Measurements from ENCODE around the gene NECAB3. TPM values are rescaled to one million over a fixed set of nuclear protein-coding genes. Genes with fewer than 3 reads are reported as not detected.
A peak's percentile ranks its signal among the peaks of the same experiment; 100 is the strongest.

NECAB3 gene
- total and polyA plus RNA-seq, 4 experiments from 2014 or later, result 2.0 to 23.4 (median 12.9) TPM

GRCh38 chr20:33658510-33658909 lies 15.7 kb downstream of the NECAB3 start:
- Histone ChIP-seq H3K4me3 (ENCODE audit: low read length in 2 of 2) (no peak overlapping the region), H3K27me3 (ENCODE audit: insufficient read depth, low read length) (no peaks in the 10 kb centered on the region), H3K36me3 (ENCODE audit: insufficient read depth, low read length) (no peaks in the 10 kb centered on the region), H3K27ac (ENCODE audit: low read depth, low read length) (no peak overlapping the region), H3K9me3 (ENCODE audit: control insufficient read depth in 1 of 2, low read length in 2 of 2) (no peaks in the 10 kb centered on the region), H3K4me1 (ENCODE audit: insufficient read depth, low read length) (peaks cover 11% of the 10 kb centered on the region)
- Mint-ChIP-seq H3K4me3 (no peak overlapping the region), H3K9me3 (no peaks in the 10 kb centered on the region), H3K27ac (no peak overlapping the region), H3K36me3 (no peaks in the 10 kb centered on the region), H3K4me1 (peaks cover 3 to 14% (median 5%) of the 10 kb centered on the region in 4 donors), H3K27me3 (no peaks in the 10 kb centered on the region)
- DNase-seq, result no peak
- intact Hi-C loops (cut with micrococcal nuclease), result no loop called here
- CTCF ChIA-PET (ENCODE audit: partially characterized antibody), result no interaction called here
- POLR2A ChIA-PET (ENCODE audit: partially characterized antibody), result interaction anchor here (1.6 kb wide), 1 partner anchor 62 kb away, joined by 4 read pairs; the partner anchor contains the start of gene PXMP4

DNA sequence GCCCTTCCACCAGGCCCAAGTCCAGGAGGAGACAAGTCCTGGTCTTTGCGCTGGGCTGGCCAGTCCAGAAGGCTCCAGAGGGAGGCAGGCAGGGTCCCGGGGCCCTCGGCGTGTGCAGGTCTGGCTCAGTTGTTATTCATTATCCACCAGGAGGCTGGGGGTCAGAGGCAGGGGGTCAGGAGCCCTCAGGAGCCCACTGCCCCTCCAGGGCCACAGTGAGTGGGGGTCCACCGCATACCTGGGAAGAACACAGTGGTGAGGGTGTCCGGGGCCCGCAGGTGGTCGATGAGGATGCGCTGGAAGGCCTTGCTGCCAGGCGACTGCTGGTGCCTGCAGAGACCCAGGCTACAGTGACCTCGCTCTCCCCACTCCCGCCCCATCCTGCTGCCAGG lies 16.5 kb downstream of the NECAB3 start:
- no peaks in the 10 kb centered on the region for H3K36me3 Mint-ChIP-seq
- POLR2A ChIA-PET (ENCODE audit: partially characterized antibody), result no interaction called here
- Histone ChIP-seq H3K27ac (ENCODE audit: low read depth, low read length) (no peak overlapping the region), H3K36me3 (ENCODE audit: insufficient read depth, low read length) (no peaks in the 10 kb centered on the region), H3K9me3 (ENCODE audit: control insufficient read depth in 1 of 2, low read length in 2 of 2) (no peaks in the 10 kb centered on the region), H3K4me3 (ENCODE audit: low read length in 2 of 2) (no peak overlapping the region), H3K4me1 (ENCODE audit: insufficient read depth, low read length) (peaks cover 5% of the 10 kb centered on the region), H3K27me3 (ENCODE audit: insufficient read depth, low read length) (no peaks in the 10 kb centered on the region)
- H3K4me3 Mint-ChIP-seq, result no peak overlapping the region
- no peaks in the 10 kb centered on the region for H3K9me3 Mint-ChIP-seq
- no peaks in the 10 kb centered on the region for H3K27me3 Mint-ChIP-seq
- intact Hi-C loops (cut with micrococcal nuclease), result no loop called here
- no peak for DNase-seq
- CTCF ChIA-PET (ENCODE audit: partially characterized antibody), result no interaction called here
- H3K4me1 Mint-ChIP-seq, result peaks cover 3 to 14% (median 4%) of the 10 kb centered on the region in 4 donors
- H3K27ac Mint-ChIP-seq, result no peak overlapping the region

DNA sequence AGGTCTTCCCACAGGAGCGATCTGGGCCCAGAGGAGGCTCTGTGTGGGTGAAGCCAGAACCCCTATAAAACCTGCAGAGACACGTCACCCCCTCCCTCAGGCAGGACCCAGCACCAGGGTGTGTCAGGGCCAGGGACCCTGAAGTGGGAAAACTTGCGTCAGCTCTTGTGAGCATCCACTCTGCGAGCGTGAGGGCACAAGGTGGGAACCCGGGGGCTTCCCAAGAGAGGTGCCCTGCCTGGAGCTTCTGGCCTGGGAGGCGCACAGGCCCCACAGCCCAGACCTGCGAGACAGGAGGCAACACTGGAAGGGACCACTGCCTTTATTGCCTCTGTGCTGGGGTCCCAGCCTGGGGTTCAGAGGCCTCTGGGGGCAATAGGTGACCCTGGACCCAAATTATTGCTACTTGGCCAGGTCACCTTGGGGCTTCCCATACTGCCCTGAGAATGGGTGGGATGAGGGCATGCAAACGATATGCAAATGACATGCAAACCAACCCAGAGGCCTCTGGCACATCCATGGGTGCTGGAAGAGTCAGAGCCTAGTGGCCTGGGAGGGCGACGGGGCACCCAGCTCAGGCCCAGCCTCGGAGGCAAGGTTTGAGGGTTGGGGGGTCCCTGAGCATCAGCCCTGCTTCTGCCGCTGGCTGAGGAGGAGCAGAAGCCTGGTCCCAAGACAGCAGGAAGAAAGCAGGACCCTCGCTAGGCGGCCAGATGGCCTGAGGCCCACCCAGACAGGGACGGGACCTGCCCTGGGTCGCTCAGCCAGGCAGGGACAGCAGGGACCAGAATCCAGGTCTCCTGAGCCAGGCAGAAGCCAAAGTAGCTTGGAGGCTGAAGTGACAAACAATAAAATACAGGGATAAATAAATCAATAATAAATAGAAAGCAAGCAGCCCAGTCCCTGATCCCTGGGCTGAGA lies 17.2 kb downstream of the NECAB3 start:
- DNase-seq, result no peak

DNA sequence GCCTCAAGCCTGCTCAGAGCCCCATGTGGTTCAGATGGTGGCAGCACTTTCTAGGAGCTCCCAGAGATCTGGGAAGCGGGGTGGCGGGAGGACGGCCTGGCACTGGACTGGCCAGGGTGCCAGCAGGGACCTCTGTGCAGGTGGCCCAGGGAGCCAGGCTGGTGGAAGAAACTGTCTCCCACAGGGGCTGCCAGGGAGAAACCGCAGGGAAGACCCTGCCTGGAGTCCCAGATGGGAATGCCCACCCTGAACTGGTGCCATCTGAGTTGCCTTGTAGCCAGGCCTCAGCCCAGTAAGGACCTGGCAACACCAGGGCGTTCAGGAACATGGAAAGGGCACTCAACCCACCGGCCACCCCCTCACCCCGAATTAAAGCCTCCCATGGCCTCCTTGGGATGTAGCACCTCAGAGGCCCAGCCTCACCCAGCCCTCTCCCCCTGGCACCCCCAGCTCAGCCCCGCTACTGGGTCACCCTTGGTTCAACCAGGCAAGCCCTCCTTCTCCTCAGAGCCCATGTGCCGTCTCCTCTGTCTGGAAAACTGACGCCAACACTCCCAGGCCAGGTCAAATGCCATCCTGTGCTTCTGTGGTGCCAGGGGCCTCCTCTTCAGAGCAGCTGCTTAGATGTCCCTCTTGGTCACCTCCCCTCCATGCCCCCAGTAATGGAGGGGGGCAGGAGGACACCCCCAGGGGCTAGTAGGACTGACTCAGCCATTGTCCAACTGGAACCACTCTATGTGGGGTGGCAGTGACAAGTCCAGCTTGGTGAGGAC lies 18.0 kb downstream of the NECAB3 start:
- DNase-seq, result no peak
- intact Hi-C loops (cut with micrococcal nuclease), result no loop called here
- POLR2A ChIA-PET (ENCODE audit: partially characterized antibody), result interaction anchor here (1.4 kb wide), 1 partner anchor 11 kb away, joined by 5 read pairs; the partner anchor contains the start of gene ACTL10
- no peaks in the 10 kb centered on the region for H3K9me3 ChIP-seq (ENCODE audit: control insufficient read depth in 1 of 2, low read length in 2 of 2)
- Mint-ChIP-seq H3K27ac (peak overlapping the region in 1 of 7 donors; percentile 42), H3K4me1 (peaks cover 5 to 6% (median 6%) of the 10 kb centered on the region in 4 donors), H3K9me3 (no peaks in the 10 kb centered on the region), H3K4me3 (no peak overlapping the region), H3K27me3 (no peaks in the 10 kb centered on the region), H3K36me3 (no peaks in the 10 kb centered on the region)
- H3K27ac ChIP-seq (ENCODE audit: low read depth, low read length), result no peak overlapping the region
- H3K4me1 ChIP-seq (ENCODE audit: insufficient read depth, low read length), result no peaks in the 10 kb centered on the region
- H3K4me3 ChIP-seq (ENCODE audit: low read length in 2 of 2), result no peak overlapping the region
- CTCF ChIA-PET (ENCODE audit: partially characterized antibody), result interaction anchor here (1.0 to 6.7 kb wide), 3 partner anchors 10 to 203 kb away, joined by 3 to 60 read pairs (median 9); partner anchors contain the start of genes ACTL10 and C20orf144
- H3K27me3 ChIP-seq (ENCODE audit: insufficient read depth, low read length), result no peaks in the 10 kb centered on the region
- no peaks in the 10 kb centered on the region for H3K36me3 ChIP-seq (ENCODE audit: insufficient read depth, low read length)

More for the DNA sequence above, 17.2 kb downstream of the NECAB3 start:
- H3K27me3 Mint-ChIP-seq, result no peaks in the 10 kb centered on the region
- no peak overlapping the region for H3K4me3 Mint-ChIP-seq
- no peaks in the 10 kb centered on the region for H3K36me3 ChIP-seq (ENCODE audit: insufficient read depth, low read length)
- no peak overlapping the region for H3K4me3 ChIP-seq (ENCODE audit: low read length in 2 of 2)
- intact Hi-C loops (cut with micrococcal nuclease), result no loop called here
- no peaks in the 10 kb centered on the region for H3K4me1 ChIP-seq (ENCODE audit: insufficient read depth, low read length)
- H3K27ac Mint-ChIP-seq, result no peak overlapping the region
- H3K36me3 Mint-ChIP-seq, result no peaks in the 10 kb centered on the region
- H3K27ac ChIP-seq (ENCODE audit: low read depth, low read length), result no peak overlapping the region
- POLR2A ChIA-PET (ENCODE audit: partially characterized antibody), result interaction anchor here (1.4 kb wide), 1 partner anchor 10 kb away, joined by 5 read pairs; the partner anchor contains the start of gene ACTL10
- CTCF ChIA-PET (ENCODE audit: partially characterized antibody), result interaction anchor here (1.0 to 6.7 kb wide), 3 partner anchors 9 to 204 kb away, joined by 3 to 60 read pairs (median 9); partner anchors contain the start of genes ACTL10 and C20orf144
- peaks cover 0 to 9% (median 4%) of the 10 kb centered on the region in 4 donors for H3K4me1 Mint-ChIP-seq
- H3K9me3 Mint-ChIP-seq, result no peaks in the 10 kb centered on the region
- H3K9me3 ChIP-seq (ENCODE audit: control insufficient read depth in 1 of 2, low read length in 2 of 2), result no peaks in the 10 kb centered on the region
- no peaks in the 10 kb centered on the region for H3K27me3 ChIP-seq (ENCODE audit: insufficient read depth, low read length)

- Histone ChIP-seq H3K9me3 (ENCODE audit: control insufficient read depth in 1 of 2, low read length in 2 of 2) (no peaks in the 10 kb centered on the region), H3K27ac (ENCODE audit: low read depth, low read length) (no peak overlapping the region), H3K27me3 (ENCODE audit: insufficient read depth, low read length) (no peaks in the 10 kb centered on the region), H3K4me1 (ENCODE audit: insufficient read depth, low read length) (no peaks in the 10 kb centered on the region), H3K4me3 (ENCODE audit: low read length in 2 of 2) (no peak overlapping the region), H3K36me3 (ENCODE audit: insufficient read depth, low read length) (no peaks in the 10 kb centered on the region)
- POLR2A ChIA-PET (ENCODE audit: partially characterized antibody), result interaction anchor here (2.3 to 2.5 kb wide), 2 partner anchors 8 to 166 kb away, joined by 5 to 9 read pairs; partner anchors contain the start of genes C20orf144 and CBFA2T2
- no peak overlapping the region for H3K4me3 Mint-ChIP-seq
- no peaks in the 10 kb centered on the region for H3K36me3 Mint-ChIP-seq
- intact Hi-C loops (cut with micrococcal nuclease), result no loop called here
- H3K27ac Mint-ChIP-seq, result peak overlapping the region in 1 of 7 donors; percentile 29
- CTCF ChIA-PET (ENCODE audit: partially characterized antibody), result interaction anchor here (2.1 to 6.7 kb wide), 3 partner anchors 11 to 198 kb away, joined by 6 to 60 read pairs (median 9); partner anchors contain the start of genes ACTL10 and C20orf144
- no peak for DNase-seq
- H3K4me1 Mint-ChIP-seq, result peaks cover 5 to 6% (median 6%) of the 10 kb centered on the region in 4 donors
- no peaks in the 10 kb centered on the region for H3K9me3 Mint-ChIP-seq
- H3K27me3 Mint-ChIP-seq, result no peaks in the 10 kb centered on the region
Observed at GRCh38 chr20:33655164-33655563, 19.1 kb downstream of the NECAB3 start.

GRCh38 chr20:33654680-33655161 lies 19.5 kb downstream of the NECAB3 start:
- H3K9me3 ChIP-seq (ENCODE audit: control insufficient read depth in 1 of 2, low read length in 2 of 2), result no peaks in the 10 kb centered on the region
- H3K27ac ChIP-seq (ENCODE audit: low read depth, low read length), result no peak overlapping the region
- no peak overlapping the region for H3K4me3 ChIP-seq (ENCODE audit: low read length in 2 of 2)
- POLR2A ChIA-PET (ENCODE audit: partially characterized antibody), result interaction anchor here (1.2 to 2.5 kb wide), 3 partner anchors 8 to 165 kb away, joined by 3 to 9 read pairs (median 5); partner anchors contain the start of genes ACTL10, C20orf144 and CBFA2T2
- no peaks in the 10 kb centered on the region for H3K36me3 ChIP-seq (ENCODE audit: insufficient read depth, low read length)
- no peaks in the 10 kb centered on the region for H3K36me3 Mint-ChIP-seq
- H3K4me1 ChIP-seq (ENCODE audit: insufficient read depth, low read length), result no peaks in the 10 kb centered on the region
- H3K4me1 Mint-ChIP-seq, result peaks cover 5 to 8% (median 6%) of the 10 kb centered on the region in 4 donors
- intact Hi-C loops (cut with micrococcal nuclease), result no loop called here
- no peak overlapping the region for H3K27ac Mint-ChIP-seq
- CTCF ChIA-PET (ENCODE audit: partially characterized antibody), result interaction anchor here (1.0 to 6.7 kb wide), 4 partner anchors 11 to 197 kb away, joined by 4 to 60 read pairs (median 8); partner anchors contain the start of genes ACTL10 and C20orf144
- no peaks in the 10 kb centered on the region for H3K9me3 Mint-ChIP-seq
- H3K27me3 ChIP-seq (ENCODE audit: insufficient read depth, low read length), result no peaks in the 10 kb centered on the region
- no peak overlapping the region for H3K4me3 Mint-ChIP-seq
- H3K27me3 Mint-ChIP-seq, result no peaks in the 10 kb centered on the region
- no peak for DNase-seq

Measured in CD4-positive, alpha-beta memory T cell (primary cell).